Activated T-helper 9 cell treated with anti-CD3 and anti-CD28 coated beads, Interleukin-2, amount 50 U/mL, for 16 hours (primary cell): Measurements from ENCODE around the gene TMEM130.

Experiments
- DNase-seq: peaks from one replicate; pipeline ENCODE4 v3.0.0-alpha.2; 2020; ENCODE audit warnings: low read depth

The TMEM130 gene

GRCh38 chr7:98840722-98841121 is 29.1 kb downstream of the TMEM130 start:
- no peak for DNase-seq

GRCh38 chr7:98840096-98840495 is 29.7 kb downstream of the TMEM130 start:
- no peak for DNase-seq

- DNase-seq = no peak
Observed at GRCh38 chr7:98837630-98837972, 32.2 kb downstream of the TMEM130 start.

- DNase-seq = no peak
Observed at GRCh38 chr7:98836811-98837629, 32.8 kb downstream of the TMEM130 start.

GRCh38 chr7:98834949-98835348 is 34.9 kb downstream of the TMEM130 start:
- DNase-seq = no peak

- no peak for DNase-seq
Observed at GRCh38 chr7:98833022-98833421, 36.8 kb downstream of the TMEM130 start.

- peak; percentile 9 for DNase-seq
Observed at GRCh38 chr7:98831641-98832221, 38.1 kb downstream of the TMEM130 start.

- DNase-seq = no peak
Observed at GRCh38 chr7:98830972-98831548, 38.8 kb downstream of the TMEM130 start.

- no peak for DNase-seq
Observed at GRCh38 chr7:98828368-98828767, 41.4 kb downstream of the TMEM130 start.

- no peak for DNase-seq
Observed at GRCh38 chr7:98827258-98827657, 42.6 kb downstream of the TMEM130 start.

- no peak for DNase-seq
Observed at GRCh38 chr7:98826811-98827231, 43.0 kb downstream of the TMEM130 start.

- no peak for DNase-seq
Observed at GRCh38 chr7:98826387-98826786, 43.4 kb downstream of the TMEM130 start.

GRCh38 chr7:98823226-98823625 is 46.6 kb downstream of the TMEM130 start:
- no peak for DNase-seq

GRCh38 chr7:98821348-98821747 is 48.5 kb downstream of the TMEM130 start:
- DNase-seq = no peak

GRCh38 chr7:98816967-98817710 is 52.7 kb downstream of the TMEM130 start:
- no peak for DNase-seq

GRCh38 chr7:98816241-98816640 is 53.6 kb downstream of the TMEM130 start:
- no peak for DNase-seq

- DNase-seq = no peak
Observed at GRCh38 chr7:98815313-98815712, 54.5 kb downstream of the TMEM130 start.

- no peak for DNase-seq
Observed at GRCh38 chr7:98811299-98811698, 58.5 kb downstream of the TMEM130 start.

- no peak for DNase-seq
Observed at GRCh38 chr7:98810153-98810802, 59.5 kb downstream of the TMEM130 start.

- DNase-seq = no peak
Observed at GRCh38 chr7:98808751-98809460, 60.9 kb downstream of the TMEM130 start.
